KMS-11 (cell line): ENCODE results near the gene PSORS1C1.

Experiments used
- H2AFZ ChIP-seq: fragments of 200-600 bp; sonication (generic); 2 replicates; pipeline ENCODE4 v1.6.1; 2016; ENCODE audit warnings: antibody characterized with exemption, mixed run types, low read depth
- H3K27ac ChIP-seq: fragments of 200-600 bp; sonication (generic); 2 replicates; pipeline ENCODE4 v1.6.1; 2016; ENCODE audit warnings: mild to moderate bottlenecking, mixed run types
- H3K27me3 ChIP-seq: fragments of 200-600 bp; sonication (generic); 2 replicates; pipeline ENCODE4 v1.6.1; 2017; ENCODE audit warnings: mild to moderate bottlenecking, low read depth, mixed run types, moderate library complexity; ENCODE audit not compliant: insufficient read depth
- H3K36me3 ChIP-seq: fragments of 200-600 bp; sonication (generic); 2 replicates; pipeline ENCODE4 v1.6.1; 2017; ENCODE audit warnings: mild to moderate bottlenecking, mixed run types; ENCODE audit not compliant: insufficient read depth
- H3K4me1 ChIP-seq: fragments of 200-600 bp; sonication (generic); 2 replicates; pipeline ENCODE4 v1.6.1; 2016; ENCODE audit warnings: mild to moderate bottlenecking, low read depth, mixed run types; ENCODE audit not compliant: poor library complexity, severe bottlenecking
- H3K4me2 ChIP-seq: fragments of 200-600 bp; sonication (generic); 2 replicates; pipeline ENCODE4 v1.7.0; 2016; ENCODE audit warnings: mild to moderate bottlenecking, mixed run types
- H3K4me3 ChIP-seq: fragments of 200-600 bp; sonication (generic); IDR thresholded peaks from 2 replicates; pipeline ENCODE4 v1.6.1; 2017; ENCODE audit warnings: low read depth, low read length, mixed read lengths; ENCODE audit not compliant: insufficient read depth
- H3K79me2 ChIP-seq: fragments of 200-600 bp; sonication (generic); 2 replicates; pipeline ENCODE4 v1.6.1; 2016; ENCODE audit warnings: low read depth, mixed run types; ENCODE audit not compliant: insufficient read depth
- H3K9ac ChIP-seq: fragments of 200-600 bp; sonication (generic); 2 replicates; pipeline ENCODE4 v1.6.1; 2016; ENCODE audit warnings: mild to moderate bottlenecking, mixed run types
- H4K20me1 ChIP-seq: fragments of 200-600 bp; sonication (generic); 2 replicates; pipeline ENCODE4 v1.6.1; 2016; ENCODE audit warnings: mild to moderate bottlenecking, mixed run types; ENCODE audit not compliant: insufficient read depth
- TF ChIP-seq, protein P1 (sequence below): fragments of 200-600 bp; sonication (generic); conservative IDR thresholded peaks from 2 replicates; pipeline ENCODE4 v1.6.1; 2017; ENCODE audit warnings: low read depth, mild to moderate bottlenecking, antibody characterized with exemption, low read length, moderate library complexity, mixed read lengths

The PSORS1C1 gene

GRCh38 chr6:31092238-31092637 lies 22.4 kb upstream of the PSORS1C1 start:
- Histone ChIP-seq H3K4me1 (peaks cover 4% of the 10 kb centered on the region), H4K20me1 (no peaks in the 10 kb centered on the region), H3K36me3 (no peaks in the 10 kb centered on the region), H3K79me2 (no peaks in the 10 kb centered on the region), H3K4me2 (no peak overlapping the region), H3K4me3 (no peak overlapping the region), H2AFZ (no peak overlapping the region), H3K27ac (no peak overlapping the region), H3K27me3 (no peaks in the 10 kb centered on the region), H3K9ac (no peak overlapping the region)
- TF ChIP-seq, protein P1, sequence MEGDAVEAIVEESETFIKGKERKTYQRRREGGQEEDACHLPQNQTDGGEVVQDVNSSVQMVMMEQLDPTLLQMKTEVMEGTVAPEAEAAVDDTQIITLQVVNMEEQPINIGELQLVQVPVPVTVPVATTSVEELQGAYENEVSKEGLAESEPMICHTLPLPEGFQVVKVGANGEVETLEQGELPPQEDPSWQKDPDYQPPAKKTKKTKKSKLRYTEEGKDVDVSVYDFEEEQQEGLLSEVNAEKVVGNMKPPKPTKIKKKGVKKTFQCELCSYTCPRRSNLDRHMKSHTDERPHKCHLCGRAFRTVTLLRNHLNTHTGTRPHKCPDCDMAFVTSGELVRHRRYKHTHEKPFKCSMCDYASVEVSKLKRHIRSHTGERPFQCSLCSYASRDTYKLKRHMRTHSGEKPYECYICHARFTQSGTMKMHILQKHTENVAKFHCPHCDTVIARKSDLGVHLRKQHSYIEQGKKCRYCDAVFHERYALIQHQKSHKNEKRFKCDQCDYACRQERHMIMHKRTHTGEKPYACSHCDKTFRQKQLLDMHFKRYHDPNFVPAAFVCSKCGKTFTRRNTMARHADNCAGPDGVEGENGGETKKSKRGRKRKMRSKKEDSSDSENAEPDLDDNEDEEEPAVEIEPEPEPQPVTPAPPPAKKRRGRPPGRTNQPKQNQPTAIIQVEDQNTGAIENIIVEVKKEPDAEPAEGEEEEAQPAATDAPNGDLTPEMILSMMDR: no peak

DNA sequence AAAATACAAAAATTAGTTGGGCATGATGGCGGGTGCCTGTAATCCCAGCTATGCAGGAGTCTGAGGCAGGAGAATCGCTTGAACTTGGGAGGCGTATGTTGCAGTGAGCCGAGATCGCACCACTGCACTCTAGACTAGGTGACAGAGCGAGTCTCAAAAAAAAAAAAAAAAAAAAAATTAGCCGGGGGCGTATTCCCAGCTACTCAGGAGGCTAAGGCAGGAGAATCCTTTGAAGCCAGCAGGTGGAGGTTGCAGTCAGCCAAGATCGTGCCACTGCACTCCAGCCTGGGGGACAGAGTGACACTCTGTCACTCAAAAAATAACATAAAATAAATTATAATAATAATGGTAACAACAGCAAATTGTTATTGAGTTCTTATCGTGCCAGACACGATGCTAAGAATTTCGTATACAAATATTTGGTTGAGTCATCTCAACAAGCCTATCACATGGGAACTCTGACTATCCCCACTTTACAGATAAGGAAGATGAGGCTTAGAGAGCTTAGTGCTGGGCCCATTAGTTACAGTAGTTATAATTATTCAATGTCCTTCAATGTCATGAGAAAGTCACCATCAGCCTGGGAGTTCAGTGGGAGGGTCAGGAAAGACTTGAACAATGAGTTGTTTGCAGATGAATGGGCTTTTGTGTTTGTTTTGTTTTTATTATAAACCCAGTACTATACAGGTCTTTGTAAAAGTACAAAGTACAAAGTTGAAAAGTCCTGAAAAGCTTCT lies 21.7 kb upstream of the PSORS1C1 start:
- Histone ChIP-seq H3K27ac (no peak overlapping the region), H3K4me2 (no peak overlapping the region), H4K20me1 (no peaks in the 10 kb centered on the region), H3K27me3 (no peaks in the 10 kb centered on the region), H3K36me3 (no peaks in the 10 kb centered on the region), H2AFZ (no peak overlapping the region), H3K4me1 (no peaks in the 10 kb centered on the region), H3K4me3 (no peak overlapping the region), H3K9ac (no peak overlapping the region), H3K79me2 (no peaks in the 10 kb centered on the region)
- TF ChIP-seq, protein P1: no peak

DNA sequence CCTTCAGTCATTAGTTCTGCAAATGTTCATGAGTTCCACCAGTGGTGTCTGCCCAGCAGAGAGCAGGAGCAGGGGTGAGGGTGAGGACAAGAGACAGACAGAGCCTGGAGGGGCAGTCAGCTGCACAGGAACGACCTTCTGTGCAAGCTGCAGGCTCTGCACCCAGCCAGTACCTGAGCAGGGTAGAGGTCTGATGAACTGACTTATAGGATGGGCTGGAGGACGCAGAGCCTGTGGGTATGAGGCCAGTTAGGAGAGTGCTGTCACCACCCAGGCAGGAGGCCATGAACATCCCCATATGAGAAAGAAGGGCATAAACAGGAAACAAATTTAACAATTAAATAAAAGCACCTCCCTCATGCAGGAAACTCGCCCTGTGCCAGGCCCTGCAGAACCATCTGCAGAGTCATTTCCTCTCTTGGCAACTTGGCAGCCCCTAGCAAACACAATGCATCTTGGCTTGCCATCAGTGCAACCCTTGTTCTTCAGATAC lies 20.2 kb upstream of the PSORS1C1 start:
- Histone ChIP-seq H3K9ac (no peak overlapping the region), H3K79me2 (no peaks in the 10 kb centered on the region), H3K27ac (no peak overlapping the region), H3K4me2 (no peak overlapping the region), H3K27me3 (no peaks in the 10 kb centered on the region), H2AFZ (no peak overlapping the region), H3K4me3 (no peak overlapping the region), H3K36me3 (no peaks in the 10 kb centered on the region), H3K4me1 (no peaks in the 10 kb centered on the region), H4K20me1 (no peaks in the 10 kb centered on the region)
- TF ChIP-seq, protein P1: no peak

GRCh38 chr6:31096215-31096614 lies 18.4 kb upstream of the PSORS1C1 start:
- H3K79me2 ChIP-seq: no peaks in the 10 kb centered on the region
- no peaks in the 10 kb centered on the region for H3K36me3 ChIP-seq
- no peak overlapping the region for H3K4me3 ChIP-seq
- H3K27me3 ChIP-seq: no peaks in the 10 kb centered on the region
- no peak overlapping the region for H3K9ac ChIP-seq
- no peaks in the 10 kb centered on the region for H3K4me1 ChIP-seq
- no peak overlapping the region for H3K4me2 ChIP-seq
- no peak overlapping the region for H2AFZ ChIP-seq
- H3K27ac ChIP-seq: no peak overlapping the region
- TF ChIP-seq, protein P1: no peak
- no peaks in the 10 kb centered on the region for H4K20me1 ChIP-seq
